HG03097 (cell line): ENCODE results near the gene SMARCAL1.

ENCODE experiments used
- ATAC-seq: cut with Tn5 transposase; IDR thresholded peaks from one replicate; pipeline ENCODE4 v1.9.1; 2021; ENCODE audit not compliant: unreplicated experiment, low FRiP score

Gene SMARCAL1

GRCh38 chr2:216522892-216523502 lies 110.7 kb downstream of the SMARCAL1 start:
- ATAC-seq, result no peak

DNA sequence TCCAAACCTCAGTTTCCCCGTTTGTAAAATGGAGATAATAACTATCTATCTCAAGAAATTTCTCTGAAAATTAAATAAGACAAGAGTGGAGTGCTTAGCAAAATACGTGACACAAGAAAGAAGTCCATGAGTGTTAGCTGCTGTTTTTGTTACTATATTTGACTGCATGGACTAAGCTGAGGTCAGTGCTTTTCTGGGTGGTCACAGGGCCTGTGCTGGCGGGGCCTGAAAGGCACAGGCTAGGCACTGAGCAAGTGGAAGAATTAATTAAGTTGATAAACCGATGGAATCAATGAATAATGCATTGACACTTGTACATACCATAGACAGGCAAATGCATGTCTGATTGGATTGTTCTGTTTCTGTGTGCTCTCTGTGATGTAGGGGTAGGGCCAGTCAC lies 113.7 kb downstream of the SMARCAL1 start:
- no peak for ATAC-seq

- no peak for ATAC-seq
These were observed 114.7 kb downstream of the SMARCAL1 start for GRCh38 chr2:216526939-216527338.

DNA sequence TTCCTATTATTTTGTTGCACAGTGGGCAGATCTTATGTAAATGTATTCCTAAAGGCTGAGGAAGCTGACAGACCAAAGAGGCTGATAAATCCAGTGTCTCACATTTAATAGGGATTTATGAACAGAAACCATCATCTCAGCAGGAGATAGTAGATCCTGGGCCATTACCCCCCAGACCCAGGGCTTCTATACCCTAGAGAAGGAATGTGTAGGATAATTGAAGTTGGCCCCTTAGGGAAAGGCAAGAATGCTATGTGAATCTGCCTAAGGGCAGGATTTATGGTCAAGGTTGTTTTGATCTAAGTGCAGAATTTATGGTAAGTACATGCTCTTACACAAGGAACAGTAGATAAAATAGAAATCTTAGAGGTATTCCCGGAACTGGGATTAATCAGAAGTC lies 115.3 kb downstream of the SMARCAL1 start:
- ATAC-seq, result no peak

GRCh38 chr2:216532562-216532961 lies 120.3 kb downstream of the SMARCAL1 start:
- no peak for ATAC-seq
